Right cardiac atrium (tissue), 5 donors: ENCODE results near the gene FLG2. TPM values are rescaled to one million over a fixed set of nuclear protein-coding genes. Genes with fewer than 3 reads are reported as not detected.
"Not testable (repeated sequence)": the region's sequence is repeated elsewhere in the genome, so short reads cannot be mapped to it uniquely, and the experiment has no call there.

Experiments
- ATAC-seq, 2 donors: fragments of 200-7000 bp; cut with Tn5 transposase; one replicate each; pipeline versions ENCODE4 v1.8.0 to v1.9.1; 2020; ENCODE audit warnings: moderate library complexity in 2 of 2, mild to moderate bottlenecking in 1 of 2
- DNase-seq, 3 donors: peaks; one replicate each; pipeline ENCODE4 v3.0.0-alpha.2; 2020
- H3K27ac ChIP-seq: one replicate; pipeline ENCODE4 v1.5.1; 2013; ENCODE audit warnings: mild to moderate bottlenecking, low read length, control low read depth, moderate library complexity
- H3K27me3 ChIP-seq: one replicate; pipeline ENCODE4 v1.6.1; 2013; ENCODE audit not compliant: control insufficient read depth, insufficient read depth
- H3K4me1 ChIP-seq: one replicate; pipeline ENCODE4 v1.6.1; 2013; ENCODE audit warnings: low read length; ENCODE audit not compliant: control insufficient read depth, insufficient read depth
- H3K4me3 ChIP-seq: one replicate; pipeline ENCODE4 v1.5.1; 2013; ENCODE audit warnings: low read length, control low read depth
- H3K9me3 ChIP-seq: one replicate; pipeline ENCODE4 v1.6.1; 2013; ENCODE audit warnings: low read length; ENCODE audit not compliant: control insufficient read depth
- WGBS: extraction: QIAGEN DNeasy Blood & Tissue Kit; methylation state at CpG from one replicate; pipeline ENCODE4 v1.1.7; 2013; 5-methylcytosine and 5-hydroxymethylcytosine counted together
- intact Hi-C, 4 donors: fragments of 100-400 bp; cut with DNase I; formaldehyde crosslinking; loops; one replicate each; pipeline versions ENCODE4 v1.11.0 to v1.14.0; 2022 to 2023
- polyA plus RNA-seq: library from polyadenylated mRNA; stranded (reverse); fragments of 200-250 nt; gene quantifications from one replicate; pipeline ENCODE4 v1.2.3, GENCODE V29; 2013
- total RNA-seq, 4 donors: library from RNA; stranded (reverse); fragmentation: NEBNext Ultra II Directional; extraction: Animal tissue kit (Norgen Biotek cat#: 25700); gene quantifications; one replicate each; pipeline ENCODE4 v1.2.1, GENCODE V29; 2021
- donor health status: healthy with polysubstance abuse.
- donor health status: DM: no; HTN: yes; CAD: no.
- donor health status: DM: no; HTN: no; CAD: no.
- donor health status: DM: no; HTN: yes; CAD: no; lungs with severe emphysema.
- donor health status: DM: yes; HTN: yes; CAD: no.

The FLG2 gene
- total and polyA plus RNA-seq, 5 donors: not detected

GRCh38 chr1:152313319-152313801, 46.4 kb downstream of the FLG2 start:
- H3K4me3 ChIP-seq: no peak overlapping the region
- no peaks in the 10 kb centered on the region for H3K9me3 ChIP-seq
- 91% methylated on average over 21 of the region's 21 CpGs for WGBS
- ATAC-seq (no peak), DNase-seq (peak in 2 of 3 donors; percentile 18 to 25)
- intact Hi-C loops: no loop called here
- no peaks in the 10 kb centered on the region for H3K4me1 ChIP-seq
- H3K27ac ChIP-seq: no peak overlapping the region
- H3K27me3 ChIP-seq: no peaks in the 10 kb centered on the region

DNA sequence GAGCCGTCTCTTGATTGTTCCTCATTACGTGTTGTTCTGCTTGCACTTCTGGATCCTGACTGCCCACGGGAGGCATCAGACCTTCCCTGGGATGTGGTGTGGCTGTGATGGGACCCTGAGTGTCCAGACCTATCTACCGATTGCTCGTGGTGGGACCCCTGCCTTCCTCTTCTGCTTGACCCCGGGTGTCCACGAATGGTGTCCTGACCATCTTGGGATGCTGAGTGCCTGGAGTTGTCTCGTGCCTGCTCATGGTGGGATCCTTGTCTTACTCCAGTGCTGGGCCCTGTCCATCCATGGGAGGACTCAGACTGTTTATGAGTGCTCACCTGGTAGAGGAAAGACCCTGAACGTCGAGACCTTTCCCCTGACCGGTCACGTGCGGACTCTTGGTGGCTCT, 47.6 kb downstream of the FLG2 start:
- WGBS: 89% methylated on average over 13 of the region's 13 CpGs
- H3K4me1 ChIP-seq, intact Hi-C loops, H3K27me3 ChIP-seq, H3K9me3 ChIP-seq, H3K27ac ChIP-seq, H3K4me3 ChIP-seq, ATAC-seq: not testable (repeated sequence)
- DNase-seq: peak in 1 of 3 donors; percentile 18

GRCh38 chr1:152309955-152310354, 49.9 kb downstream of the FLG2 start:
- no peaks in the 10 kb centered on the region for H3K27me3 ChIP-seq
- no peak overlapping the region for H3K27ac ChIP-seq
- intact Hi-C loops: no loop called here
- H3K4me3 ChIP-seq: no peak overlapping the region
- 93% methylated on average over 9 of the region's 9 CpGs for WGBS
- no peaks in the 10 kb centered on the region for H3K4me1 ChIP-seq
- DNase-seq: peak in 2 of 3 donors; percentile 16 to 21
- no peak for ATAC-seq
- no peaks in the 10 kb centered on the region for H3K9me3 ChIP-seq

GRCh38 chr1:152309320-152309901, 50.4 kb downstream of the FLG2 start:
- H3K27me3 ChIP-seq, intact Hi-C loops, ATAC-seq, H3K27ac ChIP-seq, H3K9me3 ChIP-seq, H3K4me1 ChIP-seq, H3K4me3 ChIP-seq: not testable (repeated sequence)
- 78% methylated on average over 17 of the region's 17 CpGs for WGBS
- peak in 1 of 3 donors; percentile 25 for DNase-seq

DNA sequence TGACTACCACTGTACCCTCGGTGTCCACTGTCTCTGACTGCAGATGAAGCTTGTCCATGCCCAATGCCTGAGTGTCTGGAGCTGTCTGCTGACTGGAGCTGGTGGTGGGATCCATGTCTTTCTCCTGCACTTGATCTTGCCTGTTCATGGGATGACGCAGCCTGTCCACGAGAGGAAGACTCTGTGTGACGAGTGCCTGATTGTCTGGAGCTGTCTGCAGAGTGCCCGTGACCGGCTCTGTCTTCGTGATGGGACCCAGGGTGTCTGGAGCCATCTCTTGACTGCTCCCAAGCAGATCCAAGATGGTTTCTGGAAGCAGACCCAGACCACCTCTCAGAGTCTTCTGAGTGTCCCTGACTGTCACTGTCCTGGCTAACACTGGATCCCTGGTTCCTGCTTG, 51.0 kb downstream of the FLG2 start:
- ATAC-seq, intact Hi-C loops: not testable (repeated sequence)

DNA sequence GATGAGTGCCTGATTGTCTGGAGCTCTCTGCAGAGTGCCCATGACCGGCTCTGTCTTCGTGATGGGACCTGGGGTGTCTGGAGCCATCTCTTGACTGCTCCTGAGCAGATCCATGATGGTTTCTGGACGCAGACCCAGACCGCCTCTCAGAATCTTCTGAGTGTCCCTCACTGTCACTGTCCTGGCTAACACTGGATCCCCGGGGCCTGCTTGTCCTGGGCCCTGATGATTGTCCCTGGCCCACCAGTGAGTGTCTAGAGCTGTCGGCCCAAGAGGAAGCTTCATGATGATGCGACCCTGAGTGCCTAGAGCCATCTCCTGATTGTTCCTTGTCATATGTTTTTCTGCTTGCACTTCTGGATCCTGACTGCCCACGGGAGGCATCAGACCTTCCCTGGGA, 51.8 kb downstream of the FLG2 start:
- intact Hi-C loops: not testable (repeated sequence)
- DNase-seq: peak in 2 of 3 donors; percentile 11 to 22

More for the DNA sequence above, 51.0 kb downstream of the FLG2 start:
- not testable (repeated sequence) for H3K27me3 ChIP-seq, H3K4me3 ChIP-seq, H3K9me3 ChIP-seq, H3K4me1 ChIP-seq, H3K27ac ChIP-seq
- 83% methylated on average over 7 of the region's 7 CpGs for WGBS
- DNase-seq: peak in 1 of 3 donors; percentile 3

GRCh38 chr1:152306123-152306522, 53.7 kb downstream of the FLG2 start:
- H3K27me3 ChIP-seq, intact Hi-C loops, H3K4me1 ChIP-seq, H3K27ac ChIP-seq, H3K4me3 ChIP-seq, ATAC-seq, H3K9me3 ChIP-seq: not testable (repeated sequence)
- 90% methylated on average over 9 of the region's 10 CpGs for WGBS
- DNase-seq: peak in 1 of 3 donors; percentile 6

More for the DNA sequence above, 51.8 kb downstream of the FLG2 start:
- H3K27me3 ChIP-seq, H3K9me3 ChIP-seq, H3K4me3 ChIP-seq, ATAC-seq, H3K27ac ChIP-seq, H3K4me1 ChIP-seq: not testable (repeated sequence)
- WGBS: 90% methylated on average over 8 of the region's 8 CpGs

GRCh38 chr1:152304773-152305172, 55.0 kb downstream of the FLG2 start:
- ATAC-seq: not testable (repeated sequence)

GRCh38 chr1:152303139-152303872, 56.5 kb downstream of the FLG2 start:
- H3K9me3 ChIP-seq, intact Hi-C loops, ATAC-seq, H3K4me3 ChIP-seq, H3K27ac ChIP-seq, H3K4me1 ChIP-seq, H3K27me3 ChIP-seq: not testable (repeated sequence)
- WGBS: 92% methylated on average over 24 of the region's 25 CpGs
- peak in 1 of 3 donors; percentile 13 for DNase-seq

More at GRCh38 chr1:152304773-152305172, 55.0 kb downstream of the FLG2 start:
- intact Hi-C loops, H3K27ac ChIP-seq, H3K4me1 ChIP-seq, H3K27me3 ChIP-seq, H3K4me3 ChIP-seq, H3K9me3 ChIP-seq: not testable (repeated sequence)
- DNase-seq: peak in 2 of 3 donors; percentile 6 to 17
- WGBS: 95% methylated on average over 12 of the region's 12 CpGs
